Loucy (cell line): Measurements from ENCODE around the gene ZNF423.

Experiments
- H2AFZ ChIP-seq: fragments of 200-600 bp; sonication (generic); 2 replicates; pipeline ENCODE4 v1.6.0; 2016; ENCODE audit warnings: antibody characterized with exemption, mild to moderate bottlenecking, low read length, moderate library complexity
- H3F3A ChIP-seq: fragments of 200-600 bp; 2 replicates; pipeline ENCODE4 v1.6.0; 2016; ENCODE audit warnings: antibody characterized with exemption, low read depth, mild to moderate bottlenecking
- H3K27me3 ChIP-seq: fragments of 200-600 bp; sonication (generic); 2 replicates; pipeline ENCODE4 v1.6.1; 2014; ENCODE audit warnings: low read length, mild to moderate bottlenecking; ENCODE audit not compliant: insufficient read depth, poor library complexity, severe bottlenecking
- H3K36me3 ChIP-seq: fragments of 200-600 bp; sonication (generic); 2 replicates; pipeline ENCODE4 v1.6.1; 2016; ENCODE audit warnings: low read length; ENCODE audit not compliant: insufficient read depth
- H3K4me1 ChIP-seq: fragments of 200-600 bp; sonication (generic); 2 replicates; pipeline ENCODE4 v1.5.1; 2014; ENCODE audit warnings: low read length, mild to moderate bottlenecking; ENCODE audit not compliant: insufficient read depth, poor library complexity, severe bottlenecking
- H3K4me2 ChIP-seq: fragments of 200-600 bp; sonication (generic); 2 replicates; pipeline ENCODE4 v1.6.0; 2014; ENCODE audit warnings: antibody characterized with exemption, low read length, low read depth, mild to moderate bottlenecking; ENCODE audit not compliant: poor library complexity, severe bottlenecking
- H3K4me3 ChIP-seq: fragments of 200-600 bp; sonication (generic); 2 replicates; pipeline ENCODE4 v1.5.1; 2014; ENCODE audit warnings: low read length, mild to moderate bottlenecking, mixed read lengths; ENCODE audit not compliant: poor library complexity, severe bottlenecking
- H3K79me2 ChIP-seq: fragments of 200-600 bp; sonication (generic); 2 replicates; pipeline ENCODE4 v1.6.1; 2014; ENCODE audit warnings: low read length; ENCODE audit not compliant: insufficient read depth
- H3K9ac ChIP-seq: fragments of 200-600 bp; sonication (generic); 2 replicates; pipeline ENCODE4 v1.6.0; 2014; ENCODE audit warnings: mild to moderate bottlenecking, low read depth, low read length, moderate library complexity; ENCODE audit not compliant: poor library complexity, severe bottlenecking
- H3K9me2 ChIP-seq: fragments of 200-600 bp; sonication (generic); replicated peaks from 2 replicates; pipeline ENCODE4 v1.6.1; 2016; ENCODE audit warnings: low read depth, low read length, mixed read lengths
- H3K9me3 ChIP-seq: fragments of 200-600 bp; sonication (generic); 2 replicates; pipeline ENCODE4 v1.6.1; 2014; ENCODE audit warnings: mild to moderate bottlenecking, antibody characterized with exemption, low read length, low read depth; ENCODE audit not compliant: insufficient read depth
- H4K20me1 ChIP-seq: fragments of 200-600 bp; sonication (generic); 2 replicates; pipeline ENCODE4 v1.6.0; 2014; ENCODE audit warnings: antibody characterized with exemption, low read length, mild to moderate bottlenecking; ENCODE audit not compliant: insufficient read depth, poor library complexity, severe bottlenecking
- EZH2phosphoT487 ChIP-seq: fragments of 200-600 bp; IDR thresholded peaks from 2 replicates; pipeline ENCODE4 v1.6.1; 2018; ENCODE audit warnings: antibody characterized with exemption, mild to moderate bottlenecking, moderate library complexity, borderline replicate concordance
- TF ChIP-seq, protein P1 (sequence below): fragments of 200-600 bp; sonication (generic); conservative IDR thresholded peaks from 2 replicates; pipeline ENCODE4 v1.5.1; 2014; ENCODE audit warnings: mild to moderate bottlenecking, antibody characterized with exemption, low read length

ZNF423 gene

DNA sequence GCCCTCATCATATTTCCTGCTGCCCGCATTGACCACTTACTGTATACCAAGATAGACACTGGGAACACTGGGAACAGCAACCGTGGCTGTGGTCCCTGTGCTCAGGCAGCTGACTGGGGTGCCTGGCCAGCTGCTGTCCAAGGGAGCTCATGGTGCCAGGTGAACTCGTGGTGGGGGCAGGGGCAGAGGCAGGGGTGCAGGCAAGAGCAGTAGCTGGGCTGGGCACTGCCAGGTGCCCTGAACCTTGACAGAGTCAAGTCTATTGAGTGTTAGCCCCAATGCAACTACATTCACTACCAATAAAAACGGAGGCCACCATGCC is 279.8 kb downstream of the ZNF423 start:
- Histone ChIP-seq H3K4me1 (no peaks in the 10 kb centered on the region), H3K4me2 (no peak overlapping the region), H3K27me3 (no peaks in the 10 kb centered on the region)

DNA sequence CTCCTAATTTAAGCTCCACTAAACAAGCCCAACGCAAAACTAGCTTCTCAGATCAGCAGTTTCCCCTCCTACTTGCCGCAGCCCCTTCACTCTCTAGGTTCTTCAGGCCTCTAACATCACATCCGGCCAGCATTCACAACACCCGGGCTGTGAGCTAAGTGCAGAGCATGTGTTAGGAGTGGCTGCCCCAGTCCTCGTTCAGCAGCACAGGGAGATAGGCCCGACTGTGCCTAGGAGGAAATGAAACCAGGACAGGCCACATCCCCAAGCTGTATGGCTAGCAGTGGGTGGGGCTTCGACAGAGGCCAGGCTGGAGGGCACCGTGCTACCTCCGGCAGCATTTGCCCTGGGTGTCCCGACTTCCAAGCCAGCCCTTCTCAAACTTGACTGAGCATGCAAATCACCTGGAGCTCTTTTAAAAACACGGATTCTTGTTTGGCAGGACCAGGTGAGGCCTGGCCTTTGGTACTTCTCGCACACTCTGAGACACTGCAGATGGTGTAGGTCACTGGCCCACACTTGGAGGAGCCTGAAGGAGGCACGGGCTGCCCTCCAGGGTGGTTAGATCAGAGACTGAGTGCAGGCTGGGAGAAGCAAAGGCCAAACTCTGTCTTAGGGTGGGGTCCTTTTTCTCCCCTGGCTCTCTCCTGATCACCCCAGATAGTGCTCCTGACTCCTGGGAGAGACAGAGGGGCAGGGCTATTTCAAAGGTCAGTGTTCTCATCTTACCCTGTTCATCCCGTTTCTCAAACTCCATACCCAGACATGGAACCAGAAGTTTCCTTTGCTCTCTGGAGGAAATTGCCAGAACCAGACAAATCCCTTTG is 280.4 kb downstream of the ZNF423 start:
- Histone ChIP-seq H2AFZ (no peak overlapping the region), H3K79me2 (no peaks in the 10 kb centered on the region), H3K4me1 (no peaks in the 10 kb centered on the region), H4K20me1 (no peaks in the 10 kb centered on the region), H3K9ac (no peak overlapping the region), H3K36me3 (no peaks in the 10 kb centered on the region), H3F3A (no peaks in the 10 kb centered on the region), H3K9me3 (no peaks in the 10 kb centered on the region), H3K4me2 (no peak overlapping the region), H3K9me2 (no peaks in the 10 kb centered on the region), H3K4me3 (no peak overlapping the region), H3K27me3 (no peaks in the 10 kb centered on the region)
- no peak for TF ChIP-seq EZH2phosphoT487
- TF ChIP-seq, protein P1, sequence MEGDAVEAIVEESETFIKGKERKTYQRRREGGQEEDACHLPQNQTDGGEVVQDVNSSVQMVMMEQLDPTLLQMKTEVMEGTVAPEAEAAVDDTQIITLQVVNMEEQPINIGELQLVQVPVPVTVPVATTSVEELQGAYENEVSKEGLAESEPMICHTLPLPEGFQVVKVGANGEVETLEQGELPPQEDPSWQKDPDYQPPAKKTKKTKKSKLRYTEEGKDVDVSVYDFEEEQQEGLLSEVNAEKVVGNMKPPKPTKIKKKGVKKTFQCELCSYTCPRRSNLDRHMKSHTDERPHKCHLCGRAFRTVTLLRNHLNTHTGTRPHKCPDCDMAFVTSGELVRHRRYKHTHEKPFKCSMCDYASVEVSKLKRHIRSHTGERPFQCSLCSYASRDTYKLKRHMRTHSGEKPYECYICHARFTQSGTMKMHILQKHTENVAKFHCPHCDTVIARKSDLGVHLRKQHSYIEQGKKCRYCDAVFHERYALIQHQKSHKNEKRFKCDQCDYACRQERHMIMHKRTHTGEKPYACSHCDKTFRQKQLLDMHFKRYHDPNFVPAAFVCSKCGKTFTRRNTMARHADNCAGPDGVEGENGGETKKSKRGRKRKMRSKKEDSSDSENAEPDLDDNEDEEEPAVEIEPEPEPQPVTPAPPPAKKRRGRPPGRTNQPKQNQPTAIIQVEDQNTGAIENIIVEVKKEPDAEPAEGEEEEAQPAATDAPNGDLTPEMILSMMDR = no peak

More for the DNA sequence above, 279.8 kb downstream of the ZNF423 start:
- H3F3A ChIP-seq = no peaks in the 10 kb centered on the region
- no peaks in the 10 kb centered on the region for H3K9me2 ChIP-seq
- H3K36me3 ChIP-seq = no peaks in the 10 kb centered on the region
- no peaks in the 10 kb centered on the region for H3K79me2 ChIP-seq
- TF ChIP-seq EZH2phosphoT487 = no peak
- TF ChIP-seq, protein P1 = no peak
- no peak overlapping the region for H3K9ac ChIP-seq
- H4K20me1 ChIP-seq = no peaks in the 10 kb centered on the region
- no peaks in the 10 kb centered on the region for H3K9me3 ChIP-seq
- no peak overlapping the region for H3K4me3 ChIP-seq
- H2AFZ ChIP-seq = no peak overlapping the region

DNA sequence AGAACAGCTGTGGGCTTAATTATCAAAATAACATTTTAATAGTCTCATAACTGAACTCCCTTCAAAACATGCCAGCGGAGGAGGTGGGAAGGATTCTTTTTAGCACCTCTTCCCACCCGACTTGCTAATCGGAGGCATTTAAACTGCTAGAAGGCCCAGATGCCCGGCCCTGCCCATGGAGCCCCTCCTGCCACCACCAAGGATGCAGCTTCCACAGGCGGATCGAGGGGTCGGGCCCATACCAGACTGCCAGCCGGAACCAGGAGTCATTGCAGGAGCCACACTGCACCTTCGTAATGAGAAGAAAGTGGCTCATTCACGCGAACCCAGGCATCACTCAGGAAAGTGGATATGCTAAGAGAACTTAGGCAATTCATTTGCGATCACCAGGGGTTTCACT is 281.1 kb downstream of the ZNF423 start:
- H3K9me2 ChIP-seq = no peaks in the 10 kb centered on the region
- TF ChIP-seq EZH2phosphoT487 = no peak
- TF ChIP-seq, protein P1 = no peak
- H3K4me1 ChIP-seq = no peaks in the 10 kb centered on the region
- H3K9me3 ChIP-seq = no peaks in the 10 kb centered on the region
- no peak overlapping the region for H3K4me3 ChIP-seq
- H3K36me3 ChIP-seq = no peaks in the 10 kb centered on the region
- H3F3A ChIP-seq = no peaks in the 10 kb centered on the region
- H3K9ac ChIP-seq = no peak overlapping the region
- H3K79me2 ChIP-seq = no peaks in the 10 kb centered on the region
- H4K20me1 ChIP-seq = no peaks in the 10 kb centered on the region
- H3K4me2 ChIP-seq = no peak overlapping the region
- no peak overlapping the region for H2AFZ ChIP-seq
- no peaks in the 10 kb centered on the region for H3K27me3 ChIP-seq
